Keratinocyte (primary cell): ENCODE data around the gene ZC3H7A. TPM values are rescaled to one million over a fixed set of nuclear protein-coding genes. Genes with fewer than 3 reads are reported as not detected.
A peak's percentile ranks its signal among the peaks of the same experiment; 100 is the strongest.

Experiments used
- DNase-seq: peaks from one replicate; pipeline ENCODE4 v3.0.0-alpha.2; 2011; ENCODE audit warnings: low read depth, missing footprints, low spot score
- FAIRE-seq: peaks from 2 replicates; lab custom pipeline; 2011; peaks lifted over from hg19 to GRCh38; lab: Jason Lieb, UNC
- H2AFZ ChIP-seq: 2 replicates; pipeline ENCODE4 v1.6.0; 2012; ENCODE audit warnings: low read length, control low read depth, inconsistent platforms; ENCODE audit not compliant: control insufficient read depth
- H3K27ac ChIP-seq: 2 replicates; pipeline ENCODE4 v1.5.1; 2011; ENCODE audit warnings: low read length; ENCODE audit not compliant: control insufficient read depth, insufficient read depth
- H3K27me3 ChIP-seq: 3 replicates; pipeline ENCODE4 v1.6.0; 2011; ENCODE audit warnings: low read length; ENCODE audit not compliant: control insufficient read depth, insufficient read depth; ENCODE audit errors: extremely low read depth
- H3K36me3 ChIP-seq, 2 experiments: 2 replicates in 1 of 2; 3 replicates in 1 of 2; pipeline ENCODE4 v1.5.1; 2011; ENCODE audit warnings: low read length in 2 of 2, mild to moderate bottlenecking in 1 of 2; ENCODE audit not compliant: control insufficient read depth in 2 of 2, insufficient read depth in 2 of 2; ENCODE audit errors: extremely low read depth in 1 of 2
- H3K4me1 ChIP-seq: 3 replicates; pipeline ENCODE4 v1.5.1; 2011; ENCODE audit warnings: low read length; ENCODE audit not compliant: control insufficient read depth, insufficient read depth; ENCODE audit errors: extremely low read depth
- H3K4me2 ChIP-seq: 3 replicates; pipeline ENCODE4 v1.6.0; 2011; ENCODE audit warnings: low read depth, low read length; ENCODE audit not compliant: control insufficient read depth, insufficient read depth; ENCODE audit errors: extremely low read depth
- H3K4me3 ChIP-seq, 3 experiments: fragments of 200-600 bp in 1 of 3; sonication (generic) in 1 of 3; 2 replicates in 2 of 3; 3 replicates in 1 of 3; pipeline ENCODE4 v1.5.1; 2011 to 2016; ENCODE audit warnings: low read length in 3 of 3, mild to moderate bottlenecking in 3 of 3, control low read depth in 2 of 3, inconsistent platforms in 1 of 3, low read depth in 1 of 3, mixed read lengths in 1 of 3, mixed run types in 1 of 3, moderate library complexity in 1 of 3; ENCODE audit not compliant: control insufficient read depth in 2 of 3, insufficient read depth in 2 of 3; ENCODE audit errors: extremely low read depth in 1 of 3
- H3K79me2 ChIP-seq: 2 replicates; pipeline ENCODE4 v1.6.0; 2012; ENCODE audit warnings: low read length; ENCODE audit not compliant: control insufficient read depth, insufficient read depth
- H3K9ac ChIP-seq: 3 replicates; pipeline ENCODE4 v1.6.0; 2011; ENCODE audit warnings: low read length; ENCODE audit not compliant: control insufficient read depth, insufficient read depth; ENCODE audit errors: extremely low read depth
- H3K9me1 ChIP-seq: 3 replicates; pipeline ENCODE4 v1.6.0; 2011; ENCODE audit warnings: low read length; ENCODE audit not compliant: control insufficient read depth, insufficient read depth; ENCODE audit errors: extremely low read depth
- H3K9me3 ChIP-seq: 2 replicates; pipeline ENCODE4 v1.5.1; 2012; ENCODE audit warnings: low read depth, low read length; ENCODE audit not compliant: control insufficient read depth
- H4K20me1 ChIP-seq: 3 replicates; pipeline ENCODE4 v1.6.0; 2011; ENCODE audit warnings: low read length; ENCODE audit not compliant: control insufficient read depth, insufficient read depth; ENCODE audit errors: extremely low read depth
- CTCF ChIP-seq, 3 experiments: IDR thresholded peaks in 1 of 3; conservative IDR thresholded peaks in 1 of 3; optimal IDR thresholded peaks in 1 of 3; 2 replicates in 2 of 3; 3 replicates in 1 of 3; pipeline versions ENCODE3 to v1.5.1; 2011; ENCODE audit warnings: low read length in 3 of 3, mild to moderate bottlenecking in 3 of 3, moderate library complexity in 2 of 3, control low read depth in 1 of 3, inconsistent platforms in 1 of 3; ENCODE audit not compliant: insufficient read depth in 2 of 3; ENCODE audit errors: extremely low read depth in 1 of 3
- EZH2 ChIP-seq: IDR thresholded peaks from one replicate; pipeline ENCODE4 v1.6.1; 2012; ENCODE audit warnings: inconsistent platforms, mild to moderate bottlenecking, low read length, moderate library complexity
- dilution Hi-C: fragments of 300-500 bp; cut with MboI; formaldehyde crosslinking; loops from one replicate; pipeline ENCODE4 v1.7.0; 2020; ENCODE audit warnings: low sequenced_read_pairs; ENCODE audit not compliant: extremely low pct_ligation_motif_present
- polyA plus RNA-seq, 5 experiments: library from polyadenylated mRNA; depleted of rRNA in 3 of 5; stranded (reverse) in 3 of 5; stranded (forward) in 1 of 5; unstranded in 1 of 5; fragments of >200 nt; gene quantifications; 1 replicate in 1 of 5; 2 replicates in 3 of 5; 3 replicates in 1 of 5; pipeline versions ENCODE4 v1.2.1 to v1.2.3, GENCODE V29; 2011 to 2012; ENCODE audit warnings: missing spikeins in 2 of 5, low read depth in 1 of 5, low replicate concordance in 1 of 5

Gene ZC3H7A
- polyA plus RNA-seq, 1 donor (not counting 4 experiments of a cell fraction or from before 2014, with no cell fraction given) = 43.9 TPM

GRCh38 chr16:11796227-11797165 lies 562 bp downstream of the ZC3H7A start:
- TF ChIP-seq EZH2 (no peak), CTCF (optimal IDR thresholded peaks at IDR 0.05 in 1 of 3, IDR thresholded peaks at IDR 0.05 in 1 of 3, conservative IDR thresholded peaks at IDR 0.05 in 1 of 3; ENCODE audit: extremely low read depth in 1 of 3, insufficient read depth in 2 of 3, low read length in 3 of 3) (no peak)
- Histone ChIP-seq H3K9ac (peak overlapping the region; percentile 97), H3K4me1 (peaks cover 33% of the 10 kb centered on the region), H3K4me2 (peak overlapping the region; percentile 58), H3K36me3 (peaks cover 0 to 3% of the 10 kb centered on the region in 2 experiments), H3K9me1 (peaks cover 3% of the 10 kb centered on the region), H3K27me3 (no peaks in the 10 kb centered on the region), H3K27ac (peak overlapping the region; percentile 82), H2AFZ (no peak overlapping the region), H3K4me3 (peak overlapping the region; percentile 73 to 96 (median 83)), H3K79me2 (peaks cover 74% of the 10 kb centered on the region), H3K9me3 (no peaks in the 10 kb centered on the region), H4K20me1 (no peaks in the 10 kb centered on the region)
- FAIRE-seq (no peak), DNase-seq (no peak)
- dilution Hi-C loops = no loop called here

- Histone ChIP-seq H3K4me1 (peaks cover 29% of the 10 kb centered on the region), H3K9me3 (no peaks in the 10 kb centered on the region), H3K9me1 (peaks cover 3% of the 10 kb centered on the region), H3K27me3 (no peaks in the 10 kb centered on the region), H3K4me2 (peak overlapping the region; percentile 58), H4K20me1 (no peaks in the 10 kb centered on the region), H3K36me3 (peaks cover 0 to 3% of the 10 kb centered on the region in 2 experiments), H3K27ac (peak overlapping the region; percentile 82), H3K79me2 (peaks cover 80% of the 10 kb centered on the region), H2AFZ (no peak overlapping the region), H3K4me3 (peak overlapping the region; percentile 73 to 96 (median 83)), H3K9ac (peak overlapping the region; percentile 97)
- dilution Hi-C loops = no loop called here
- no peak for TF ChIP-seq CTCF (optimal IDR thresholded peaks at IDR 0.05 in 1 of 3, IDR thresholded peaks at IDR 0.05 in 1 of 3, conservative IDR thresholded peaks at IDR 0.05 in 1 of 3; ENCODE audit: extremely low read depth in 1 of 3, insufficient read depth in 2 of 3, low read length in 3 of 3)
- TF ChIP-seq EZH2 = no peak
- FAIRE-seq (no peak), DNase-seq (no peak)
Observed at GRCh38 chr16:11795887-11796226, 1.2 kb downstream of the ZC3H7A start.
